NOMO-1 (cell line): Measurements from ENCODE around the gene KCTD8.
"Not testable (repeated sequence)": the region's sequence is repeated elsewhere in the genome, so short reads cannot be mapped to it uniquely, and the experiment has no call there.

Source experiments
- DNase-seq, 2 experiments: peaks; one replicate each; lab custom pipeline; 2025; ENCODE audit not compliant: unreplicated experiment in 2 of 2; lab: John Stamatoyannopoulos, UW

The KCTD8 gene

GRCh38 chr4:44167766-44168165, 280.8 kb downstream of the KCTD8 start:
- not testable (repeated sequence) for DNase-seq

- DNase-seq: no peak
Measured at GRCh38 chr4:44165938-44166337, 282.7 kb downstream of the KCTD8 start.

GRCh38 chr4:44162538-44163270, 285.9 kb downstream of the KCTD8 start:
- DNase-seq: no peak

- DNase-seq: no peak
Measured at GRCh38 chr4:44161756-44162155, 286.9 kb downstream of the KCTD8 start.

GRCh38 chr4:44160776-44161367, 287.7 kb downstream of the KCTD8 start:
- no peak for DNase-seq

- no peak for DNase-seq
Measured at GRCh38 chr4:44159991-44160390, 288.6 kb downstream of the KCTD8 start.

GRCh38 chr4:44157611-44158277, 290.9 kb downstream of the KCTD8 start:
- no peak for DNase-seq

GRCh38 chr4:44150091-44150576, 298.5 kb downstream of the KCTD8 start:
- no peak for DNase-seq

GRCh38 chr4:44149282-44149681, 299.3 kb downstream of the KCTD8 start:
- no peak for DNase-seq

- DNase-seq: no peak
Measured at GRCh38 chr4:44147571-44148075, 301.0 kb downstream of the KCTD8 start.

- no peak for DNase-seq
Measured at GRCh38 chr4:44146516-44146915, 302.1 kb downstream of the KCTD8 start.

GRCh38 chr4:44145868-44146267, 302.7 kb downstream of the KCTD8 start:
- DNase-seq: no peak

- DNase-seq: no peak
Measured at GRCh38 chr4:44132526-44132925, 316.1 kb downstream of the KCTD8 start.
